Subcutaneous adipose tissue (tissue), 4 donors: Measurements from ENCODE around the gene GPR32. TPM values are rescaled to one million over a fixed set of nuclear protein-coding genes. Genes with fewer than 3 reads are reported as not detected.

Source experiments
- total RNA-seq, 4 donors: library from RNA; depleted of rRNA; stranded (reverse); fragments of >200 nt; gene quantifications; one replicate each; pipeline ENCODE4 v1.1.0, GENCODE V29; 2016
- TF ChIP-seq, protein P1 (sequence below): fragments of 450-650 bp; IDR thresholded peaks from one replicate; pipeline ENCODE4 v1.5.1; 2016; ENCODE audit warnings: low read depth, mild to moderate bottlenecking, control low read depth, antibody characterized with exemption, moderate library complexity

GPR32 gene
- total RNA-seq, 4 donors from 2014 or later, result not detected

DNA sequence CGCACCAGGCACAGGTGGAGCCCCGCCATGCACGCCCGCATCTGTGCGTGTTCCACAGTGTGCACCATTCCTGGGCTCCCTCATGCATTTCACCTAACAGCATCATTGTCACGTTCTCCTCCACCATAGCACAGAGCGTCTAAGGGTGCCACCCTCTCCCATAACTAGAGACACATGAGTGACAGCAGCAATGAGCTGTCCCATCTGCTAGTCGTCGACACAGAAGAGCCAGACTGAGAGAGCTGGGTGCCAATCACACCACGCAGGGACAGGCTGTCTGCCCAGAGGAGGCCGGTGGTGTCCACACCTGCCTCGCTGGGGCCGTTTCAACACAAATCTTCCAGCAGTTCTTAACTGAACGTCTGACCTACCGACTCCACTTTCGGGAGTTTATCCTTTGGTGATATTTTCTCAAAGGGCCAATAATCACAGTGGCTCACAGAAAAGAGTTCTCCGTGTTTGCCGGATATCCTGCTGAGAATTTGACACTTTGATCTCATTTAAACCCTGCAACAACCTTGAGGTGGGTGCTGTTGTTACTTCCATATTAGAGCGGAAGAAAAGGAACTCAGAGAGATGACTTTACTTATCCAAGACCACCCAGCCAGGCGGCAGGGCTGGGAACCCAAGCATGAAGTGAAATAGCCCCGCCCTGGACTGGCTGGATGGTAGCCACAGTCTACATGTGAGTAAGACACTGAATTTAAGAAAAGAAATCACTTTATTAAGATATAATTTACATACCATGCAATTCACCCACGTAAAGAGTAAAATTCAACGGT lies 30.9 kb upstream of the GPR32 start:
- TF ChIP-seq, protein P1, sequence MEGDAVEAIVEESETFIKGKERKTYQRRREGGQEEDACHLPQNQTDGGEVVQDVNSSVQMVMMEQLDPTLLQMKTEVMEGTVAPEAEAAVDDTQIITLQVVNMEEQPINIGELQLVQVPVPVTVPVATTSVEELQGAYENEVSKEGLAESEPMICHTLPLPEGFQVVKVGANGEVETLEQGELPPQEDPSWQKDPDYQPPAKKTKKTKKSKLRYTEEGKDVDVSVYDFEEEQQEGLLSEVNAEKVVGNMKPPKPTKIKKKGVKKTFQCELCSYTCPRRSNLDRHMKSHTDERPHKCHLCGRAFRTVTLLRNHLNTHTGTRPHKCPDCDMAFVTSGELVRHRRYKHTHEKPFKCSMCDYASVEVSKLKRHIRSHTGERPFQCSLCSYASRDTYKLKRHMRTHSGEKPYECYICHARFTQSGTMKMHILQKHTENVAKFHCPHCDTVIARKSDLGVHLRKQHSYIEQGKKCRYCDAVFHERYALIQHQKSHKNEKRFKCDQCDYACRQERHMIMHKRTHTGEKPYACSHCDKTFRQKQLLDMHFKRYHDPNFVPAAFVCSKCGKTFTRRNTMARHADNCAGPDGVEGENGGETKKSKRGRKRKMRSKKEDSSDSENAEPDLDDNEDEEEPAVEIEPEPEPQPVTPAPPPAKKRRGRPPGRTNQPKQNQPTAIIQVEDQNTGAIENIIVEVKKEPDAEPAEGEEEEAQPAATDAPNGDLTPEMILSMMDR, result no peak

GRCh38 chr19:50739914-50740426 lies 30.3 kb upstream of the GPR32 start:
- TF ChIP-seq, protein P1, result no peak

- TF ChIP-seq, protein P1, result no peak
Measured at GRCh38 chr19:50741179-50741933, 28.9 kb upstream of the GPR32 start.

GRCh38 chr19:50743537-50743936 lies 26.7 kb upstream of the GPR32 start:
- TF ChIP-seq, protein P1, result no peak

DNA sequence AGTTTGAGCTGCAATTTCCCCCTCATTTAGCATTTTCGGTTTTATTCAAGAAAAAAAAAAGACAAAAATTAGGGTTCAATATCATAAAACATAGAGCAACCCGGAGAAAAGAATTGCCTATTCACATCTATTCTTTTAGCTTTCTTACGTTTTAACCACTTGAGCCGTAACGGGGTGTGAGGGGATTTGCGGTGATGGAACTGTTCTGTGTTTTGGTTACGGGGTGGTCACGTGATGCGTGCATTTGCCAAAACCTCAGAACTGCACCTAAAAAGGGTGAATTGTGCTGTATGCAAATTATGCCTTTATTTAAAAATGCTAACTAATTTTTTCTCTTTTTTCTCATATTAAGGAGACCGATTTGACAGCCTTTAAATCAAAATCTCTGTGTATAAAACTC lies 25.0 kb upstream of the GPR32 start:
- TF ChIP-seq, protein P1, result no peak

DNA sequence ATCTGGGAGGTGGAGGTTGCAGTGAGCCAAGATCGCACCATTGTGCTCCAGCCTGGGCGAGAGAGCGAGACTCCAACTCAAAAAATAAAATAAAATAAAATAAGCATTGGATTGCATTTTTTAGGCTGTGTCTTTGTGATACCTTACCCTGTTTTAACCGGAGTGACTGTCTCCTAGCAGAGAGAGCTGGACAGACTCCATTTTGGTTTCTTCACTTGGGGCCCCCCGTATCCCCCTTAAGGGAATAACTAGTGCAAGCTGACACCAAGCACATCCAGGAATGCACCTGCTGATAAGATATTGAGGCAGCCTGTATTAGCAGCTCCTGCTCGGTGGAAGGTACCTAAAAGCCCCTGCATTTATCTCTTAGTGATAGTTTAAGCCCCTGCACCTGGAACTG lies 20.8 kb upstream of the GPR32 start:
- TF ChIP-seq, protein P1, result no peak

DNA sequence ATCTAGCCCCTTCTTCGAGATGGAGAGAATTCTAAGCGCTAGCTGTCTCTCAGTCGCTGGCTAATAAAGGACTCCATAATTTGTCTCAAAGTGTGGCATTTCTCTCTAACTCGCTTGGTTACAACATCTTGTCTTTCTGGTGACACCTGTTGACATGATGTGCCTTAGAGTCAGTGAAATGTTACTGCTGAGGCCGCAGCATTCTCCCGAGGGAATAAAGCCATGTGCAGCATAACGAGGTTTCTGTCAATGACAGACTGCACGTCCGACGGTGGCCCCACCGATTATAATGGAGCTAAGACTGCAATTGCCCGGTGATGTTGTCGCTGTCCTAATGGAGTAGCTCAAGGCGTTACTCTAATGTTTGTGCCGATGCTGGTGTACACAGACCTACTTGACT lies 20.3 kb upstream of the GPR32 start:
- TF ChIP-seq, protein P1, result no peak
